B cell (primary cell): Measurements from ENCODE around the gene PPP1R14B.

Source experiments
- EZH2 ChIP-seq: IDR thresholded peaks from 2 replicates; pipeline ENCODE4 v1.6.1; 2012; ENCODE audit warnings: borderline replicate concordance, low read depth, mild to moderate bottlenecking, moderate library complexity, low read length; ENCODE audit not compliant: insufficient read depth, poor library complexity, severe bottlenecking
- TF ChIP-seq, protein P1 (sequence below): fragments of 200-600 bp; IDR thresholded peaks from one replicate; pipeline ENCODE4 v1.8.0; 2022; ENCODE audit warnings: antibody characterized with exemption, mild to moderate bottlenecking

DNA sequence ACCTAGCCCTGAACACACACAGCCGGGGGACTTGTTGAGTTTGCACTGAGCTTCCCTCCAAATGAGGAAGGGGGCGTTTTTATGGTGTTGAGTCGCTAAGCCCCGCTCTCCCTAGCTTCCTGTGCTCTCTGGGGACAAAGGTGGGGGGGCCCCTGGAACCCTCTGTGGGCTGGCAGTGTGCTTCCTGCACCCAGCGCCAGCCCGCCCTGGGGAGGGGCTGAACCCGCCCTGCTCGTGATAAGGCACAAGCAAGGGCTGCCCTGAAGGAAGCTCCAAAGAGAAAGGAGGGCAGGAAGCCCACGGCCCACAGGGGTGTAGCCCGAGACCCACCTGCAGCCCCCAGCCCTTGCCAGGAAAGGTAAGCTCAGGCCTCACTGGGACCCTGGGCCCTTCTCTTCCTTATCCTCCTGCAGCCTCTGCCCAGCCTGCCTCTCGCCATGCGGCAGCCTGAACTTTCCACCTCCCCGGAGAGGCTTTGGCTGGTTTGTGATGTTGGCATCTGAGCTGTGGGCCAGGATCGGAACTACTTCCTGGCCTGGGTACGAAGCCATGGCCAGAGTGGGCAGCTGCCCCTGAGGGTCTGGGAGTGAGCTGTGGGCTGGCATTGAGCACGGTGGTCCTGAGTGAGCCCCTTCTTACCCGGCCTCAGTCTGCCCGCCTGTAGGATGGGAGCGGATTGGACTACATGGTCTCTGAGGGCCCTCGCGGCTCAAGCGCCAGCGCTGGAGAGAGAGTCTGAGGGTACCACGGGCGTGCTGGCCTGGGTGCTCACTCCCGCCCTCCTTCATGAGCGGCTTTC, 40.1 kb downstream of the PPP1R14B start, which contains the start of gene FERMT3:
- no peak for TF ChIP-seq EZH2
- TF ChIP-seq, protein P1, sequence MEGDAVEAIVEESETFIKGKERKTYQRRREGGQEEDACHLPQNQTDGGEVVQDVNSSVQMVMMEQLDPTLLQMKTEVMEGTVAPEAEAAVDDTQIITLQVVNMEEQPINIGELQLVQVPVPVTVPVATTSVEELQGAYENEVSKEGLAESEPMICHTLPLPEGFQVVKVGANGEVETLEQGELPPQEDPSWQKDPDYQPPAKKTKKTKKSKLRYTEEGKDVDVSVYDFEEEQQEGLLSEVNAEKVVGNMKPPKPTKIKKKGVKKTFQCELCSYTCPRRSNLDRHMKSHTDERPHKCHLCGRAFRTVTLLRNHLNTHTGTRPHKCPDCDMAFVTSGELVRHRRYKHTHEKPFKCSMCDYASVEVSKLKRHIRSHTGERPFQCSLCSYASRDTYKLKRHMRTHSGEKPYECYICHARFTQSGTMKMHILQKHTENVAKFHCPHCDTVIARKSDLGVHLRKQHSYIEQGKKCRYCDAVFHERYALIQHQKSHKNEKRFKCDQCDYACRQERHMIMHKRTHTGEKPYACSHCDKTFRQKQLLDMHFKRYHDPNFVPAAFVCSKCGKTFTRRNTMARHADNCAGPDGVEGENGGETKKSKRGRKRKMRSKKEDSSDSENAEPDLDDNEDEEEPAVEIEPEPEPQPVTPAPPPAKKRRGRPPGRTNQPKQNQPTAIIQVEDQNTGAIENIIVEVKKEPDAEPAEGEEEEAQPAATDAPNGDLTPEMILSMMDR, result no peak
